Vagina (tissue), 2 donors: Measurements from ENCODE around the gene RASGEF1C.

Source experiments
- POLR2A ChIP-seq, 2 donors: fragments of 450-650 bp; IDR thresholded peaks; one replicate each; pipeline ENCODE4 v1.6.1; 2017; ENCODE audit warnings: antibody characterized with exemption in 2 of 2, mild to moderate bottlenecking in 2 of 2, moderate library complexity in 2 of 2
- POLR2AphosphoS5 ChIP-seq, 2 donors: sonication (generic); formaldehyde crosslinking; IDR thresholded peaks; one replicate each; pipeline ENCODE4 v1.9.0; 2017; ENCODE audit warnings: antibody characterized with exemption in 2 of 2, mild to moderate bottlenecking in 2 of 2, low read depth in 1 of 2; ENCODE audit not compliant: insufficient read depth in 1 of 2

- TF ChIP-seq POLR2A (IDR thresholded peaks at IDR 0.05): no peak
- TF ChIP-seq POLR2AphosphoS5 (IDR thresholded peaks at IDR 0.05; ENCODE audit: insufficient read depth in 1 of 2, low read depth in 1 of 2): no peak
Measured at GRCh38 chr5:180197016-180197702, 11.9 kb downstream of the RASGEF1C start.
